Parathyroid adenoma (tissue), 2 donors: ENCODE results near the gene SNRPA1.

Experiments used
- H2AFZ ChIP-seq: fragments of 300-600 bp; sonication (generic); one replicate; pipeline ENCODE4 v1.7.0; 2017; ENCODE audit warnings: antibody characterized with exemption, mild to moderate bottlenecking
- H3K27ac ChIP-seq: fragments of 300-600 bp; sonication (generic); one replicate; pipeline ENCODE4 v1.7.0; 2017
- H3K27me3 ChIP-seq: fragments of 300-600 bp; sonication (generic); one replicate; pipeline ENCODE4 v1.7.0; 2017; ENCODE audit warnings: low read length; ENCODE audit not compliant: control insufficient read depth, insufficient read depth
- H3K36me3 ChIP-seq: fragments of 300-600 bp; sonication (generic); one replicate; pipeline ENCODE4 v1.7.0; 2017; ENCODE audit warnings: low read length; ENCODE audit not compliant: control insufficient read depth, insufficient read depth
- H3K4me1 ChIP-seq: fragments of 300-600 bp; sonication (generic); one replicate; pipeline ENCODE4 v1.7.0; 2017; ENCODE audit warnings: control low read depth
- H3K4me2 ChIP-seq: fragments of 300-600 bp; sonication (generic); one replicate; pipeline ENCODE4 v1.7.0; 2017; ENCODE audit warnings: low read length
- H3K4me3 ChIP-seq: fragments of 300-600 bp; sonication (generic); one replicate; pipeline ENCODE4 v1.7.0; 2017; ENCODE audit warnings: low read depth, low read length
- H3K79me2 ChIP-seq: fragments of 300-600 bp; sonication (generic); one replicate; pipeline ENCODE4 v1.7.0; 2017; ENCODE audit warnings: control low read depth
- H3K9ac ChIP-seq: fragments of 300-600 bp; sonication (generic); one replicate; pipeline ENCODE4 v1.7.0; 2017; ENCODE audit warnings: mild to moderate bottlenecking
- H3K9me3 ChIP-seq: fragments of 300-600 bp; sonication (generic); one replicate; pipeline ENCODE4 v1.7.0; 2017; ENCODE audit warnings: low read length; ENCODE audit not compliant: control insufficient read depth
- TF ChIP-seq, protein P1 (sequence below): fragments of 300-600 bp; sonication (generic); IDR thresholded peaks from one replicate; pipeline ENCODE4 v1.7.0; 2017; ENCODE audit warnings: antibody characterized with exemption, mild to moderate bottlenecking
- donor health status: primary hyperparathyroidism.

The SNRPA1 gene

DNA sequence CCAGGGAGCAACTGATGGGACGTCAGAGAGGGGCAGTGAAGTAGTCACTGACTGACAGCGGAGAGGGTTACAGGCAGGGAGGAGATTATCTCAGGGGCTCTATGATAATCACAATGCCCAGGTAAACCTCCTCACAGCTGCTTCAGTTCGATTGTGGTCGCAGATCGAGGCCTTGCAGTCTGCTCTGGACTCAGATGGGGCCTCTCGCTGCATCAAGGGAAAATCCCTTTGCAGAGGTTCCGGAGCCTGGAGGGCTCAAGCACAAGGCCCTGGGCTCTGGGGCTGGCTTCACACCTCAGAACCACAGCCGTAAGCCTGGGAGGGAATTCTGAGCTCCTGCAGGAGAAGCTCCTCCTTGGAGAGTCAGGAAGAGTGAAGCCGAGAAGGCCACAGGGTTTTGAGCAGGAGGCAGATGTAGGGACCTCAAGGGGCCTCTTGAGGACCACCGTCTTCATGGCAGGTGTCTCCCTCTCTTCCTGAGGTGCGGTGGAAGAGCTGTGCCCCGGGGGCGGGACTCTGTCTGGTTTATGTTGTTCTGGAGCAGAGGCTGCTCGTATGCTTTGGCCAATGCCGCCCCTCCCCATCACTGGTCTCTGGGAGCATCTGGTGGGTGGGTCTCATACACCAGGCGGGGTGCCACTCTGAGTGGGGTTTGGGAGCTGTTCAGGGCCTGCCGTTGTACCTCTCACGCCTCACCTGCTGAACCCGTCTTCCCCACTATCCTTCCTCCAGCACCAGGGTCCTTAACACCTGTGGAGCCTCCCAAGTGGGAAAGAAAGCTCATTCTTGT lies 19.5 kb upstream of the SNRPA1 start:
- Histone ChIP-seq H3K4me2 (no peak overlapping the region), H3K4me3 (no peak overlapping the region), H3K79me2 (no peaks in the 10 kb centered on the region), H2AFZ (no peak overlapping the region), H3K27me3 (no peaks in the 10 kb centered on the region), H3K9ac (no peak overlapping the region), H3K27ac (no peak overlapping the region), H3K9me3 (no peaks in the 10 kb centered on the region), H3K36me3 (no peaks in the 10 kb centered on the region), H3K4me1 (no peaks in the 10 kb centered on the region)
- TF ChIP-seq, protein P1, sequence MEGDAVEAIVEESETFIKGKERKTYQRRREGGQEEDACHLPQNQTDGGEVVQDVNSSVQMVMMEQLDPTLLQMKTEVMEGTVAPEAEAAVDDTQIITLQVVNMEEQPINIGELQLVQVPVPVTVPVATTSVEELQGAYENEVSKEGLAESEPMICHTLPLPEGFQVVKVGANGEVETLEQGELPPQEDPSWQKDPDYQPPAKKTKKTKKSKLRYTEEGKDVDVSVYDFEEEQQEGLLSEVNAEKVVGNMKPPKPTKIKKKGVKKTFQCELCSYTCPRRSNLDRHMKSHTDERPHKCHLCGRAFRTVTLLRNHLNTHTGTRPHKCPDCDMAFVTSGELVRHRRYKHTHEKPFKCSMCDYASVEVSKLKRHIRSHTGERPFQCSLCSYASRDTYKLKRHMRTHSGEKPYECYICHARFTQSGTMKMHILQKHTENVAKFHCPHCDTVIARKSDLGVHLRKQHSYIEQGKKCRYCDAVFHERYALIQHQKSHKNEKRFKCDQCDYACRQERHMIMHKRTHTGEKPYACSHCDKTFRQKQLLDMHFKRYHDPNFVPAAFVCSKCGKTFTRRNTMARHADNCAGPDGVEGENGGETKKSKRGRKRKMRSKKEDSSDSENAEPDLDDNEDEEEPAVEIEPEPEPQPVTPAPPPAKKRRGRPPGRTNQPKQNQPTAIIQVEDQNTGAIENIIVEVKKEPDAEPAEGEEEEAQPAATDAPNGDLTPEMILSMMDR: no peak

DNA sequence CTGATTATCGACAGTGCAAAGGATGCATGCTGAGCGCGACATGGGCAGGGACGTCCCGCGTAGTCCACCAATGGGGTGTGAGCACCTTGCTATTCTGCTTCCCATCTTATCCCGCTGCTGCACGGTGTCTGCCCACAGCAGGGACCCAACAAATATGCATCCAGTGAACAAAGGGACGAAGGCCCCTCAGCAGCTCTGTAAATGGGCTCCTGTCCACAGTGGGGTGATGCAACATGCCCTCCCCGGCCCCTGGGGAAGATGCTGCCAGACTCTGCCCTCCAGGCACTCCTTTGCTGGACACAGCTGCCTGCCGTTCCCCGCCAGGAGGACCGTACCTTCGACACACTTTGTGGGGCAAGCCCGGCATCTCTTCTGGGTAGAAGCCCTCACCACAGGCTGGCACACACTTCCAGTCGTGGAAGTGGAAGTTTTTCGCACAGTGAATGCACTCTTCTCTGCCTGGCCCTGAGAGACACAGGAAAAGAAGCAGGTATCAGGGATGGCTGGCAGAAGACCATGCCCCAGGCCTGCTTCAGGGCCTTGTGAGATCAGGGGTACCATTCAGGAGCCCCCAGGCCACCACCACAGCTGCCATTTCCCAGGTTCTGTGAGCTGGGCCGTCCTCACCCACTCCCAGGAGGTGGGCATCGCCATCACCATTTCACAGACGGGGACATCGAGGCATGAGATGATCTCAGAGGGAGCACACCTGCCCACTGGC lies 18.2 kb upstream of the SNRPA1 start:
- no peaks in the 10 kb centered on the region for H3K9me3 ChIP-seq
- no peak overlapping the region for H2AFZ ChIP-seq
- no peak overlapping the region for H3K9ac ChIP-seq
- no peak overlapping the region for H3K4me3 ChIP-seq
- no peak overlapping the region for H3K27ac ChIP-seq
- H3K79me2 ChIP-seq: no peaks in the 10 kb centered on the region
- no peaks in the 10 kb centered on the region for H3K4me1 ChIP-seq
- H3K4me2 ChIP-seq: no peak overlapping the region
- no peaks in the 10 kb centered on the region for H3K27me3 ChIP-seq
- H3K36me3 ChIP-seq: no peaks in the 10 kb centered on the region
- TF ChIP-seq, protein P1: no peak

DNA sequence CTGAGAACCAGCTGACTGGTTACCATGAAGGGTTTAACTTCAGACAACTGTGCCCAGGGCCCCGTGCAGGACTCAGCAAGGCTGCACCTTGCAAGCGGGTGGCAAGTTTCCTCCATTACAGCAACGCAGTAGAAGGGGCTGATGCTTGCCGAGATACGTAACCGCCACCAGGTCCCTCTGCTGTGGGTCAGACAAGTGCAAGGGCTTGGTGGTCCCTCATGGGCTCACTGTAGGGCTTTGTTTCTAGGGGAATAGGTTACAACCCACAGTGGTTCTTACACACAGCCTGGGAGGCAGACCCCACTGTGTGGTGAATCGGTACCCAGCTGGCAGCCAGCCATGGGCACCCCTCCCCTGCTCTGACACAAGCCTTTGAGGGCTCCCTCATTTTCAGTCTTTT lies 15.5 kb upstream of the SNRPA1 start:
- Histone ChIP-seq H3K79me2 (no peaks in the 10 kb centered on the region), H3K4me2 (no peak overlapping the region), H3K27me3 (no peaks in the 10 kb centered on the region), H3K9me3 (no peaks in the 10 kb centered on the region), H3K27ac (no peak overlapping the region), H3K36me3 (no peaks in the 10 kb centered on the region), H2AFZ (no peak overlapping the region), H3K4me1 (no peaks in the 10 kb centered on the region), H3K9ac (no peak overlapping the region), H3K4me3 (no peak overlapping the region)
- TF ChIP-seq, protein P1: no peak

DNA sequence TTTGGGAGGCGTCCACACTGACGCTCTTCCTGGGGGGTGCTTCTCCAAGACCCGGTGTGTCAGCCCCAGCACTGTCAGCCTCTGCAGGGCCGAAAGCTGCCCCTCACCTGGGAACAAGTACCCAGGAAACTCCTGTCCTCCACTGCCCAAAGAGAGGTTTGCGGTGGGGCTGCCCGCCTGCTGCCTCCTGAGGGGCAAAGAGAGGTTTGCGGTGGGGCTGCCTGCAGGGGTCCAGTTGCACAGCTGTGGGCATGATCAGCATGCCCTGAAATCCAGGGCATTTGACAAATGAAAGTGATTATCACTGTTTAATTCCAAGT lies 15.1 kb upstream of the SNRPA1 start:
- Histone ChIP-seq H3K4me1 (no peaks in the 10 kb centered on the region), H3K27ac (no peak overlapping the region), H3K4me2 (no peak overlapping the region), H2AFZ (no peak overlapping the region), H3K9ac (no peak overlapping the region), H3K79me2 (no peaks in the 10 kb centered on the region), H3K4me3 (no peak overlapping the region), H3K36me3 (no peaks in the 10 kb centered on the region), H3K9me3 (no peaks in the 10 kb centered on the region), H3K27me3 (no peaks in the 10 kb centered on the region)
- TF ChIP-seq, protein P1: no peak
